Motor neuron (in vitro differentiated cells): Measurements from ENCODE around the gene GBX1. TPM values are rescaled to one million over a fixed set of nuclear protein-coding genes. Genes with fewer than 3 reads are reported as not detected.
A peak's percentile ranks its signal among the peaks of the same experiment; 100 is the strongest.

ENCODE experiments used
- ATAC-seq, 8 experiments: fragments of 200-7000 bp; cut with Tn5 transposase; replicated peaks in 6 of 8; 2 replicates each; pipeline ENCODE4 v1.8.0; 2021; ENCODE audit warnings: mild to moderate bottlenecking in 8 of 8, moderate library complexity in 8 of 8
- H3K27ac ChIP-seq, 2 donors: fragments of 250-450 bp; sonication (Bioruptor Pico); 2 replicates each; pipeline ENCODE4 v1.9.0; 2021; ENCODE audit warnings: antibody characterized with exemption in 2 of 2, mild to moderate bottlenecking in 2 of 2, moderate library complexity in 1 of 2
- H3K4me1 ChIP-seq, 2 donors: fragments of 250-450 bp; sonication (Bioruptor Pico); replicated peaks in 1 of 2; 2 replicates each; pipeline ENCODE4 v1.6.1; 2021; ENCODE audit warnings: antibody characterized with exemption in 2 of 2, mild to moderate bottlenecking in 2 of 2, moderate library complexity in 1 of 2
- H3K4me3 ChIP-seq, 5 donors: fragments of 250-450 bp; sonication (Bioruptor Pico); 2 replicates each; pipeline ENCODE4 v1.9.0; 2021; ENCODE audit warnings: antibody characterized with exemption in 5 of 5, mild to moderate bottlenecking in 5 of 5, moderate library complexity in 4 of 5
- WGBS, 10 experiments: fragments of 450-650 bp; shearing (Covaris generic); methylation state at CpG; one replicate each; pipeline ENCODE4 v1.0.0; 2022; 5-methylcytosine and 5-hydroxymethylcytosine counted together
- in situ Hi-C, 9 experiments: fragments of 400-800 bp; cut with MboI; loops; one replicate each; pipeline ENCODE4 v1.15.0; 2021; ENCODE audit warnings: low sequenced_read_pairs in 9 of 9, low pct_unique_long_range_greater_than_20kb in 2 of 9; ENCODE audit not compliant: unreplicated experiment in 9 of 9
- total RNA-seq, 8 experiments: library from RNA; unstranded; fragments of 300-600 nt; gene quantifications; 2 replicates each; pipeline versions ENCODE4 v1.2.3 to v1.2.4, GENCODE V29; 2022

Gene GBX1
- total RNA-seq, 8 experiments from 2014 or later = 0.22 to 1.5 (median 0.78) TPM; not detected in 3

GRCh38 chr7:151123822-151124464 lies 43.6 kb downstream of the GBX1 start:
- WGBS, 10 experiments = 0 to 80% (median 21%) methylated on average over 1 to 13 of the region's 24 CpGs; no CpG with 5 or more reads in 7 of the 10 experiments
- in situ Hi-C loops = loop anchor here in 1 of 9 experiments (10.0 kb wide), 1 partner anchor 51 kb away; no protein-coding TSS in a partner anchor
- no peak overlapping the region for H3K27ac ChIP-seq
- no peak overlapping the region for H3K4me3 ChIP-seq
- H3K4me1 ChIP-seq = peaks cover 14 to 21% of the 10 kb centered on the region in 2 donors
- peak; percentile 49 to 78 (median 69) for ATAC-seq

DNA sequence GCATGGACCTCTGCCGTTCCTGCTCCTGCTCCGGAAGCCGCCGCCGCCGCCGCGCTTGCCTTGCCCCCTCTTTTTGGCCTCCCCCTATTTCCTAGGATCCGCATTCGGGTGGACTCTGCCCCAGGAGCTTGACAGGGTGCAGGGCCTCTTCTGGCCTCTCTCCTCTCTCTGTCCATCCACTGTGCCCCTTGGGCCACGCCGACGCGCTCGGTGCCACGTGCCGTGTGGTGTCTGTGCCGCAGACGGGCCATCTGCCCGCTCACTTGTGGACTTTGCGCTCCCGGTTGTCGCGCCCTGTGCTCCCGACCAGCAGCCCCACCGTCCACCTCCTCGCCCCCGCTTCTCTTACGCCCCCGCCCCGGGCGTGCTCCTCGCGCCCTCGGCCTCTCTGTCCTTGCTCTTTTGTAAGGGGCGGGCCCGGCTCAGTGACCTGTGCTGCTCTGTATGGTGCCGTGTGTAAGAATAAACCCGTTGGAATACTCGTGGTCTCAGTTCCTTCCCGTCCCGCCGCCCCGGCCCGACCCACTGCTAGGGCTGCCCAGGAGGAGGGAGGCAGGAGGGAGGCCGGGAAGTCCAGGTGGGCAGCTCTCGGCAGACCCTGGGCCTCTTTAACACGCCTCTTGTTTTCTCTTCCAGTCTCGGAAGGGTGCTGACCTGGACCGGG lies 44.2 kb downstream of the GBX1 start:
- WGBS, 10 experiments = 80 to 100% (median 93%) methylated on average over 1 to 4 of the region's 50 CpGs; no CpG with 5 or more reads in 6 of the 10 experiments

DNA sequence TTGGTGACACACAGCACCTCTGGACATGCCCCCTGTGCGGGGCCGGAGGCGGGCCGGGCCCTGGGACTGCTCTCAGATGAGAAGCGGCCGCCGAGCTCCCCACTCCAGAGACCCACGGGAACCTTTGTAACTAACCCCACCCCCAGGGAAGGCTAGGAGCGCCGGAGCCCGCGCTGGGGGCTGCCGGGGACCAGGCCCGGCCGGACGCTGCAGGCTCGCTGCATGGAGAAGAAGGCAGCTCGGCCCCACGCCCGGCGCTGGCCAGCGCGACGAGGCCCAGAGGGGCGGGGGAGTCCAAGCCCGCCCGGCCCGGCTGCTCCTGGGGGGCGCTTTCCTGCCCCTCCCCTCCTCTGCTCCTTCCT lies 44.7 kb downstream of the GBX1 start:
- H3K27ac ChIP-seq = no peak overlapping the region
- H3K4me1 ChIP-seq = peaks cover 14 to 21% of the 10 kb centered on the region in 2 donors
- 60 to 100% (median 89%) methylated on average over 1 to 7 of the region's 29 CpGs; no CpG with 5 or more reads in 6 of the 10 experiments for WGBS, 10 experiments
- no peak overlapping the region for H3K4me3 ChIP-seq
- no peak for ATAC-seq
- in situ Hi-C loops = loop anchor here in 1 of 9 experiments (10.0 kb wide), 1 partner anchor 52 kb away; no protein-coding TSS in a partner anchor

More for the DNA sequence above, 44.2 kb downstream of the GBX1 start:
- ATAC-seq = no peak
- peaks cover 14 to 21% of the 10 kb centered on the region in 2 donors for H3K4me1 ChIP-seq
- H3K4me3 ChIP-seq = no peak overlapping the region
- H3K27ac ChIP-seq = no peak overlapping the region
- in situ Hi-C loops = loop anchor here in 1 of 9 experiments (10.0 kb wide), 1 partner anchor 52 kb away; no protein-coding TSS in a partner anchor

- no peak overlapping the region for H3K4me3 ChIP-seq
- peaks cover 12 to 19% of the 10 kb centered on the region in 2 donors for H3K4me1 ChIP-seq
- H3K27ac ChIP-seq = no peak overlapping the region
- in situ Hi-C loops = loop anchor here in 1 of 9 experiments (10.0 kb wide), 1 partner anchor 53 kb away; no protein-coding TSS in a partner anchor
- ATAC-seq = no peak
- 100% methylated on average over 1 to 2 of the region's 24 CpGs; no CpG with 5 or more reads in 8 of the 10 experiments for WGBS, 10 experiments
These were observed 45.2 kb downstream of the GBX1 start for GRCh38 chr7:151122276-151122675.

- ATAC-seq = no peak
- in situ Hi-C loops = loop anchor here in 1 of 9 experiments (10.0 kb wide), 1 partner anchor 53 kb away; no protein-coding TSS in a partner anchor
- 60 to 100% (median 80%) methylated on average over 1 to 6 of the region's 30 CpGs; no CpG with 5 or more reads in 1 of the 10 experiments for WGBS, 10 experiments
- H3K4me3 ChIP-seq = no peak overlapping the region
- no peak overlapping the region for H3K27ac ChIP-seq
- peaks cover 5 to 12% of the 10 kb centered on the region in 2 donors for H3K4me1 ChIP-seq
These were observed 45.9 kb downstream of the GBX1 start for GRCh38 chr7:151121380-151122170.

GRCh38 chr7:151120896-151121295 lies 46.6 kb downstream of the GBX1 start:
- 60 to 100% (median 92%) methylated on average over 1 to 9 of the region's 22 CpGs; no CpG with 5 or more reads in 2 of the 10 experiments for WGBS, 10 experiments
- H3K27ac ChIP-seq = no peak overlapping the region
- in situ Hi-C loops = loop anchor here in 1 of 9 experiments (10.0 kb wide), 1 partner anchor 54 kb away; no protein-coding TSS in a partner anchor
- ATAC-seq = no peak
- H3K4me1 ChIP-seq = peaks cover 2 to 6% of the 10 kb centered on the region in 2 donors
- H3K4me3 ChIP-seq = no peak overlapping the region

GRCh38 chr7:151119902-151120301 lies 47.6 kb downstream of the GBX1 start:
- H3K4me1 ChIP-seq = no peaks in the 10 kb centered on the region
- no peak for ATAC-seq
- 80% methylated on average over 2 of the region's 27 CpGs; no CpG with 5 or more reads in 9 of the 10 experiments for WGBS, 10 experiments
- in situ Hi-C loops = loop anchor here in 1 of 9 experiments (10.0 kb wide), 1 partner anchor 55 kb away; no protein-coding TSS in a partner anchor
- H3K27ac ChIP-seq = no peak overlapping the region
- H3K4me3 ChIP-seq = no peak overlapping the region

DNA sequence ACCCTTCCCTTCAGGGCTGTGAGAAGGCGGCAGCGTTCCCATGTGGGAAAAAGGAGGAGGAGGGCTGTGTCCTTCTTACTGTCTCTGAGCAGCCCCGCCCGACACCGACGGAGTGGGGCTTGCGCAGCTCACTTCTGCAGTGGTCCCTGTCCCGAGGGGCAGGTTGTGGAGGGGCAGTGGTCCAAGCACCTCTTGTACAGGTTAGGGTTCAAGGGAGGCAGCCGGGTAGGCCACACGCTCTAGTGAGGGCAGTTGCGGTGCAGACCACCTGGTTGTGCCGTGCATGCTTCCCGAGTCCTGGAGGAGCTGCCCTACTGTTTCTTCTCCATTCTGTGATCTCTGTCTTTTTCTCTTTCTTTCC lies 48.5 kb downstream of the GBX1 start:
- Histone ChIP-seq H3K4me3 (no peak overlapping the region), H3K4me1 (no peaks in the 10 kb centered on the region), H3K27ac (no peak overlapping the region)
- no peak for ATAC-seq
- in situ Hi-C loops = no loop called here
- 60 to 100% (median 93%) methylated on average over 2 to 9 of the region's 13 CpGs; no CpG with 5 or more reads in 6 of the 10 experiments for WGBS, 10 experiments

DNA sequence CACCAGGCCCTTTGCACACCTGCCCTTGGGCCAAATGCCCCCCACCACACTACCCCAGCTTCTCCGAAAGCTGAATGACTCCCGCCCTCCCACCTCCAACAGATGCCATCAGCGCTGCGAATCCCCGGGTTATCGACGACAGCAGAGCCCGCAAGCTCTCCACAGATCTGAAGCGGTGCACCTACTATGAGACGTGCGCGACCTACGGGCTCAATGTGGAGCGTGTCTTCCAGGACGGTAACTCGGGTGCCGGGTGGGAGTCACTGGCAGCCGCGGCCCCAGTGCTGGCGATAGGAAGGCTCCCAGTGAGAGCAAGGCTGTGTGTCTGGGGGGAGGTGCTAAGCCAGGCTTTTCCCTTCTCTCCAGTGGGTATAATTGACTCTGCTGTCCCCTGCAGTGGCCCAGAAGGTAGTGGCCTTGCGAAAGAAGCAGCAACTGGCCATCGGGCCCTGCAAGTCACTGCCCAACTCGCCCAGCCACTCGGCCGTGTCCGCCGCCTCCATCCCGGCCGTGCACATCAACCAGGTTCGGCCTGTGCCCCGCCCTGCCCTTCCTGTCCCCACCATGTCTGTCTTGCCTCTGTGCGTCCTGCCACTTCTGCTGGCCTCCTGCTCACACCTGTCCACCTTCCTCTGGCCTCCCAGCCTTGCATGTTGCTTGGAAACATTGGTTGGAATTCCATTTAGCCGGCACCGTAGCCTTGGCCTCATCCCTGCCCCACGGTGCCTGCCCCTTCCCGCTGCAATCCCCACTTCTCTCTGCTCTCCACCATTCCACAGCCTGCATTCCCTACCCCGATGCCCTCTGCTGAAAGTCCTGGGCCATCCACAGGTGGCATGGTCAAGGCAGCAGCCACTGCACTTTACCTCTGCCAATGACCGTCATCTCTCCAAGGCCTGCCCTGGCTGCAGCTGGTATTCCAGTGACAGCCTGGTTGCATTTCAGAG lies 49.1 kb downstream of the GBX1 start:
- in situ Hi-C loops = no loop called here
- WGBS, 10 experiments = 66 to 100% (median 91%) methylated on average over 2 to 6 of the region's 38 CpGs; no CpG with 5 or more reads in 2 of the 10 experiments
- Histone ChIP-seq H3K4me1 (no peaks in the 10 kb centered on the region), H3K27ac (no peak overlapping the region), H3K4me3 (no peak overlapping the region)
- ATAC-seq = no peak

- no peaks in the 10 kb centered on the region for H3K4me1 ChIP-seq
- WGBS, 10 experiments = 98 to 100% (median 100%) methylated on average over 1 to 9 of the region's 12 CpGs; no CpG with 5 or more reads in 7 of the 10 experiments
- in situ Hi-C loops = no loop called here
- ATAC-seq = no peak
- H3K4me3 ChIP-seq = no peak overlapping the region
- H3K27ac ChIP-seq = no peak overlapping the region
These were observed 49.9 kb downstream of the GBX1 start for GRCh38 chr7:151117565-151117964.

DNA sequence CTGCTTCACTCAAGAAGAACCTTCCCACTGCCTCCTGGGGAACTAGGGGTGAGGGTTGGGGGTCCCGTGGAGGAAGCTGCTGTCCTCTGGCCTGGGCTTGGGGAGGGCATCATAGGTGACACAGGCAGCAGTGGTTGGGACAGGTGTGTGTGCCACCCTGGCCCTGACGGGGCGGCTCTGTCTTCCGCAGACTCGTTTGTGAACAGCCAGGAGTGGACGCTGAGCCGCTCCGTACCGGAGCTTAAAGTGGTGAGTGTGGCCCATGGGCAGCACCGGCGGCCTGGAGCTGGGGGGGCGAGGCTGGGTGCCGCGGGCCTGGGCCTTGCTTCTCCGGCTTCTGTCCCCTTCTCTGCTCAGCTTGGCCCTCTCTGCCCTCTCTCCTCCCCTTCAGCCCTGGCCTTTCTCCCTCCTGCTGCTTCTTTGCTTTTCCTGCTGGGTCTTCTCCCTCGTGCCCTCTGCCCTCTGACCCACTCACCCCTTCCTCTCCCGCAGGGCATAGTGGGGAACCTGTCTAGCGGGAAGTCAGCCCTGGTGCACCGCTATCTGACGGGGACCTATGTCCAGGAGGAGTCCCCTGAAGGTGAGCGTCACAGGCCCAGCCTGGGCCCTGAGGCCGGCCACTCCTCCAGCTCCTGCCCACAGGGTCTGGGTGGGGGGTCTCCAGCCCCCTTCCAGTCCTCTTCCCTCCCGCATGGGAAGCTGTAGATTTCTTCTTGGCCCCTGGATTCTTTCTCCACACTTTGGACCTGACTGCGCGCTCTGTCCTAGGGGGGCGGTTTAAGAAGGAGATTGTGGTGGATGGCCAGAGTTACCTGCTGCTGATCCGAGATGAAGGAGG lies 50.7 kb downstream of the GBX1 start:
- Histone ChIP-seq H3K4me3 (no peak overlapping the region), H3K4me1 (no peaks in the 10 kb centered on the region), H3K27ac (no peak overlapping the region)
- in situ Hi-C loops = no loop called here
- WGBS, 10 experiments = 80 to 100% (median 93%) methylated on average over 2 to 9 of the region's 27 CpGs; no CpG with 5 or more reads in 3 of the 10 experiments
- no peak for ATAC-seq
